ENCODE results near the gene RBL1. TPM values are rescaled to one million over a fixed set of nuclear protein-coding genes. Genes with fewer than 3 reads are reported as not detected.
"Not testable (repeated sequence)": the region's sequence is repeated elsewhere in the genome, so short reads cannot be mapped to it uniquely, and the experiment has no call there.

RBL1 gene
- total and polyA plus RNA-seq, 2 experiments from 2014 or later, result 4.4 to 7.0 TPM

DNA sequence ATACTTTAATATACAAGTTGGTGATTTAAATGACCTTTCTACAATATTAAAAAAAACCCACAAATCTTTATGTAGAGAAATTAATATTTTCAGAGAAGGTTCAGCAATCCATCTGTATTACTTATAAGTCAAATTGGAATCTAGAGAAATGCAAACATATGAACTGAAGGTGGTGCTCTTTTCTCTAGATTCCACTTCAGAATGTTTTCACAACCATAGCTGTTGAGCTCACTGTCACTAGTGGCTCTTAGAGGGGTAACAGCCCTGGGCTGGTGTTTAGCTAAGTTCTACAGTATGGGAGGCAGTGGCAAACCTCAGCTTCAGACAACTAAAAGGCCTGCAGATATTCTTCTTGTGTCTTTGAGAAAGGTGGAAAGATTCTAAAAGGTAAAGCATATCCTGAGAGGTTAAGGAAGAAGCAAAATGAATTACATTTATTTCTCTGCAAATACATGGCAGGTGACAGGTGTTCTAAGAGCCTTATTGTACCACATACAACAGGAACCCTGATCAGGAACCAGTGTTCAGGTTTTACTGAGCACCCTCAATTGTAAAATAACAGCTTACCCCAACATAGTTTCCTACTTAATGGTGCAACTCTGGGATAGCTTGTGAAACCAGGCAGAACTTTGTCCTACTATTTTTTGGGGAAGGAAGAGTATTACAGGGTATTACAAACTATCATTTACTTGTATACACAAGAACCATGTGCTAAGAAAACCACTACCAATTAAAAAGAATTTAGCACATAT is 87.7 kb downstream of the RBL1 start:
- Histone ChIP-seq H3K27ac (no peak overlapping the region), H3K9ac (no peak overlapping the region), H3K27me3 (replicated peaks; ENCODE audit: insufficient read depth) (no peaks in the 10 kb centered on the region), H3K79me2 (ENCODE audit: insufficient read depth) (no peaks in the 10 kb centered on the region), H3F3A (ENCODE audit: insufficient read depth) (no peaks in the 10 kb centered on the region), H4K20me1 (ENCODE audit: insufficient read depth) (no peaks in the 10 kb centered on the region), H3K9me2 (ENCODE audit: insufficient read depth) (no peaks in the 10 kb centered on the region), H3K4me1 (ENCODE audit: insufficient read depth) (no peaks in the 10 kb centered on the region), H3K4me2 (ENCODE audit: unreplicated experiment) (no peak overlapping the region), H3K4me3 (no peak overlapping the region), H3K36me3 (ENCODE audit: low read depth) (no peaks in the 10 kb centered on the region), H3K9me3 (ENCODE audit: low read depth) (no peaks in the 10 kb centered on the region), H2AFZ (no peak overlapping the region)
- TF ChIP-seq EZH2 (IDR thresholded peaks at IDR 0.05; ENCODE audit: insufficient read depth, poor library complexity, severe bottlenecking) (no peak), EZH2phosphoT487 (IDR thresholded peaks at IDR 0.05; ENCODE audit: insufficient read depth, low read depth) (no peak)
- DNase-seq, result peak; percentile 39
- in situ Hi-C loops (cut with MboI), result no loop called here

- H2AFZ ChIP-seq; H3K79me2 ChIP-seq (ENCODE audit: insufficient read depth); H3K27me3 ChIP-seq (replicated peaks; ENCODE audit: insufficient read depth); H3K4me1 ChIP-seq (ENCODE audit: insufficient read depth); DNase-seq; H3K9ac ChIP-seq; H3K36me3 ChIP-seq (ENCODE audit: low read depth); H3K4me2 ChIP-seq (ENCODE audit: unreplicated experiment); in situ Hi-C loops (cut with MboI); H3K4me3 ChIP-seq; H4K20me1 ChIP-seq (ENCODE audit: insufficient read depth); H3K27ac ChIP-seq; H3K9me2 ChIP-seq (ENCODE audit: insufficient read depth); H3K9me3 ChIP-seq (ENCODE audit: low read depth); H3F3A ChIP-seq (ENCODE audit: insufficient read depth): not testable (repeated sequence)
- 93 to 97% methylated on average over 11 of the region's 11 CpGs for WGBS, 2 experiments (ENCODE audit: low coverage in 1 of 2, low lambda C conversion rate in 2 of 2, missing lambda C conversion rate in 2 of 2)
Observed at GRCh38 chr20:37005062-37005942, 90.5 kb downstream of the RBL1 start.

DNA sequence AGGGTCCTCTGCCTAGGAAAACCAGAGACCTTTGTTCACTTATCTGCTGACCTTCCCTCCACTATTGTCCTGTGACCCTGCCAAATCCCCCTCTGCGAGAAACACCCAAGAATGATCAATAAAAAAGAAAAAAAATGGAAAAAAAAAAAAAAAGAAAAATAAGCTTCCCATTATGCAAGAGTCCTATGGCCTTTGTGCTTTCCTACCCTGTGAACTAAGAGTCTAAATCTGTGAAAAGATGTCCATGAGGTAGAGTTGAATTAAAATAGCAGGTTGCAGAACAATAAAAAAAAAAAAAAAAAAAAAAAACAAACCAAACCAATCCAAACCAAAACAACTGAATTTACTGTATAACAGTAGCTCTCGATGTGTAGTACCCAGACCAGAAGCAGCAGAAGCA is 94.2 kb downstream of the RBL1 start:
- H3K9me2 ChIP-seq (ENCODE audit: insufficient read depth); H3K79me2 ChIP-seq (ENCODE audit: insufficient read depth); H3K27me3 ChIP-seq (replicated peaks; ENCODE audit: insufficient read depth); H3K9me3 ChIP-seq (ENCODE audit: low read depth); H3F3A ChIP-seq (ENCODE audit: insufficient read depth); DNase-seq; H3K4me2 ChIP-seq (ENCODE audit: unreplicated experiment); H4K20me1 ChIP-seq (ENCODE audit: insufficient read depth); in situ Hi-C loops (cut with MboI); H3K4me3 ChIP-seq; H3K4me1 ChIP-seq (ENCODE audit: insufficient read depth); H3K36me3 ChIP-seq (ENCODE audit: low read depth); H2AFZ ChIP-seq; H3K9ac ChIP-seq; H3K27ac ChIP-seq: not testable (repeated sequence)
- WGBS, 2 experiments (ENCODE audit: low coverage in 1 of 2, low lambda C conversion rate in 2 of 2, missing lambda C conversion rate in 2 of 2), result 73 to 95% methylated on average over 1 to 2 of the region's 2 CpGs

- DNase-seq; H3K9me2 ChIP-seq (ENCODE audit: insufficient read depth); H4K20me1 ChIP-seq (ENCODE audit: insufficient read depth); H3K27me3 ChIP-seq (replicated peaks; ENCODE audit: insufficient read depth); H3K36me3 ChIP-seq (ENCODE audit: low read depth); H3K79me2 ChIP-seq (ENCODE audit: insufficient read depth); H3K27ac ChIP-seq; H3F3A ChIP-seq (ENCODE audit: insufficient read depth); H3K4me2 ChIP-seq (ENCODE audit: unreplicated experiment); H3K9ac ChIP-seq; H3K4me1 ChIP-seq (ENCODE audit: insufficient read depth); in situ Hi-C loops (cut with MboI); H3K4me3 ChIP-seq; H2AFZ ChIP-seq; H3K9me3 ChIP-seq (ENCODE audit: low read depth): not testable (repeated sequence)
- 93% methylated on average over 5 of the region's 26 CpGs; no CpG with 5 or more reads in 1 of the 2 experiments for WGBS, 2 experiments (ENCODE audit: low coverage in 1 of 2, low lambda C conversion rate in 2 of 2, missing lambda C conversion rate in 2 of 2)
Observed at GRCh38 chr20:37000171-37000570, 95.6 kb downstream of the RBL1 start.
